Activated T-helper 2 cell treated with anti-CD3 and anti-CD28 coated beads, Interferon-gamma antibody, Interleukin-2, Interleukin-4, amounts not matched to agents 10 μg/mL and 5 μg/mL and 100 μg/mL, durations not matched to agents 14 hours and 24 hours and 36 hours (primary cell): Measurements from ENCODE around the gene CAMTA1. TPM values are rescaled to one million over a fixed set of nuclear protein-coding genes. Genes with fewer than 3 reads are reported as not detected.

Experiments
- DNase-seq: peaks from one replicate; pipeline ENCODE4 v3.0.0; 2021; ENCODE audit warnings: low spot score
- H3K27ac Mint-ChIP-seq: one replicate; pipeline ENCODE4 v1.8.0; 2021; ENCODE audit warnings: mixed read lengths
- H3K27me3 Mint-ChIP-seq: one replicate; pipeline ENCODE4 v1.8.0; 2021; ENCODE audit warnings: low read depth, mixed read lengths
- H3K36me3 Mint-ChIP-seq: one replicate; pipeline ENCODE4 v1.8.0; 2021; ENCODE audit warnings: low read depth, mixed read lengths
- H3K4me1 Mint-ChIP-seq: one replicate; pipeline ENCODE4 v1.8.0; 2021; ENCODE audit warnings: low read depth, mixed read lengths
- H3K4me3 Mint-ChIP-seq: one replicate; pipeline ENCODE4 v1.8.0; 2021; ENCODE audit warnings: low read depth, mild to moderate bottlenecking, moderate library complexity, mixed read lengths
- H3K9me3 Mint-ChIP-seq: one replicate; pipeline ENCODE4 v1.8.0; 2021; ENCODE audit warnings: mixed read lengths
- intact Hi-C: fragments of 100-400 bp; cut with micrococcal nuclease; formaldehyde crosslinking; loops from one replicate; pipeline ENCODE4 v1.15.1; 2023
- total RNA-seq: library from RNA; stranded (reverse); gene quantifications from 2 replicates; pipeline ENCODE4 v1.2.3, GENCODE V29; 2022

CAMTA1 gene
- total RNA-seq, 1 donor from 2014 or later, result 62.9 TPM

- no peak overlapping the region for H3K4me3 Mint-ChIP-seq
- no peaks in the 10 kb centered on the region for H3K36me3 Mint-ChIP-seq
- no peaks in the 10 kb centered on the region for H3K9me3 Mint-ChIP-seq
- intact Hi-C loops, result no loop called here
- no peaks in the 10 kb centered on the region for H3K27me3 Mint-ChIP-seq
- H3K27ac Mint-ChIP-seq, result no peak overlapping the region
- H3K4me1 Mint-ChIP-seq, result no peaks in the 10 kb centered on the region
- no peak for DNase-seq
These were observed 832.6 kb downstream of the CAMTA1 start for GRCh38 chr1:7617826-7618225.

DNA sequence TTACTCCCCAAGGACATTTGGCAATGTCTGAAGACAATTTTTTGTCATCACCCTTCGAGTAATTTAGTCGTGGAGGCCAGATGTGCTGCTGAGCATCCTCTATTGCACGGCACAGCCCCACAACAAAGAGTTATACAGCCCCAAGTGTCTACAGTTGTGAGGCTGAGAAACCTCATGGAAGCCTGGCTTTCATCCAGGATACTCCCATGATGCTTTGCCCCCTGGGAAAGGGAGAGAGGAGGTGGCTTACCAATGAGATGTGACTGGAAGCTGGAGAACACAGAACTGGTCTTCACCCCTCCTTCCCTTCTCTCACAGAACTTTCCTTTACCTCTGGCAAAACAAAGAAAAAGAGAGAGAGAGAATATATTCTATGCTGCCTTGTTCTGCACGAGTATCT, 834.9 kb downstream of the CAMTA1 start:
- Mint-ChIP-seq H3K9me3 (no peaks in the 10 kb centered on the region), H3K27me3 (no peaks in the 10 kb centered on the region), H3K36me3 (no peaks in the 10 kb centered on the region), H3K4me3 (no peak overlapping the region), H3K4me1 (no peaks in the 10 kb centered on the region), H3K27ac (no peak overlapping the region)
- DNase-seq, result no peak
- intact Hi-C loops, result no loop called here

GRCh38 chr1:7621334-7622219, 836.3 kb downstream of the CAMTA1 start:
- no peak for DNase-seq
- Mint-ChIP-seq H3K27ac (no peak overlapping the region), H3K9me3 (no peaks in the 10 kb centered on the region), H3K36me3 (no peaks in the 10 kb centered on the region), H3K27me3 (no peaks in the 10 kb centered on the region), H3K4me3 (no peak overlapping the region), H3K4me1 (no peaks in the 10 kb centered on the region)
- intact Hi-C loops, result no loop called here

- no peaks in the 10 kb centered on the region for H3K9me3 Mint-ChIP-seq
- no peaks in the 10 kb centered on the region for H3K4me1 Mint-ChIP-seq
- H3K27ac Mint-ChIP-seq, result no peak overlapping the region
- intact Hi-C loops, result no loop called here
- H3K4me3 Mint-ChIP-seq, result no peak overlapping the region
- H3K27me3 Mint-ChIP-seq, result no peaks in the 10 kb centered on the region
- no peaks in the 10 kb centered on the region for H3K36me3 Mint-ChIP-seq
- no peak for DNase-seq
These were observed 838.6 kb downstream of the CAMTA1 start for GRCh38 chr1:7623842-7624241.

DNA sequence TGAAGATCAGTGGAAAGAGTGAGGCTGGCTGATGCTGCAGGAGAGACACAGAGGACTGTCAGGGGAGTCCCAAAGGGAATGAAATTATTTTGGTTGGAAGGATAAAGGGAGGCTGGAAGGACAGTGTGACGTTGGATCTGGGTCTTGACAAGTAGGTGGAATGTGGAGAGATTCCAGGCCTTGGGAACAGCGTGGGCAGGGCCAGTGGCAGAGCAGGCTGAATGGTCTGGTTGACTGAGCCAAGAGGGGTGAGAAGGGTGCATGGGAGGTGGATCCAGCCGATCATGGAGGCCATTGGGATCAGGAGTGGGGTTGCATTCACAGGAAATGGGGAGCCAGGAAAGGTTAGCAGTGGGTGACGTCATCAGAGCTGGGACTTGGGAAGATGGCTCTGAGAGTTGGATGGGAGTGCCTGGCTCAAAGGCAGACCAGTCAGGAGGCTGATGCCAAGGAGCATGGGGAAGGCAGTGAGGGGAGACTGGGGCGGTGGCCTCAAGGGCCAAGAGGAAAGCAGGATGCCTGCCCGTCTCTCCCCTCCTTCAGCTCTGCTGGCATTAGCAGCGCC, 839.6 kb downstream of the CAMTA1 start:
- DNase-seq, result no peak
- H3K9me3 Mint-ChIP-seq, result no peaks in the 10 kb centered on the region
- H3K4me3 Mint-ChIP-seq, result no peak overlapping the region
- H3K27ac Mint-ChIP-seq, result no peak overlapping the region
- no peaks in the 10 kb centered on the region for H3K4me1 Mint-ChIP-seq
- H3K36me3 Mint-ChIP-seq, result no peaks in the 10 kb centered on the region
- intact Hi-C loops, result no loop called here
- no peaks in the 10 kb centered on the region for H3K27me3 Mint-ChIP-seq

DNA sequence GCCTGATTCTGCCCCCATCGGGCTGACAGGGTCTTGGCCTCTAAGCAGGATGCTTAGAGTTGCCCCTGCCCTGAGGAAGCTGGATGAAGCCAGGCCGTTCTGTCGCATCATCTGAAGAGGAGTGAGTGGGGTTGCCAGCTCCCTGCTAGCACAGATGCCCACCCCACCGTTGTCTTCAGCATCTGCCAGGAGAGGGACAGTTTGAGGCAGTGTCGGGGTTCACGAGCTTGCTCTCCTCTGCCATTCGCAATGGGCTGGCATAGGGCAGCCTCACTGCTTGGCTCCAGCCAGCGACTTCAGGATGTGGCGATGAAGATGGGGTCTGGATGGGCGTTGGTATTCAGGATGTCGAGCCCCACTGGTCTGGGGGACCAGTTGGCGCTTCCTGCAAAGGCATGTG, 840.1 kb downstream of the CAMTA1 start:
- no peak for DNase-seq
- H3K36me3 Mint-ChIP-seq, result no peaks in the 10 kb centered on the region
- no peaks in the 10 kb centered on the region for H3K9me3 Mint-ChIP-seq
- intact Hi-C loops, result no loop called here
- no peaks in the 10 kb centered on the region for H3K4me1 Mint-ChIP-seq
- H3K27ac Mint-ChIP-seq, result no peak overlapping the region
- H3K4me3 Mint-ChIP-seq, result no peak overlapping the region
- H3K27me3 Mint-ChIP-seq, result no peaks in the 10 kb centered on the region

DNA sequence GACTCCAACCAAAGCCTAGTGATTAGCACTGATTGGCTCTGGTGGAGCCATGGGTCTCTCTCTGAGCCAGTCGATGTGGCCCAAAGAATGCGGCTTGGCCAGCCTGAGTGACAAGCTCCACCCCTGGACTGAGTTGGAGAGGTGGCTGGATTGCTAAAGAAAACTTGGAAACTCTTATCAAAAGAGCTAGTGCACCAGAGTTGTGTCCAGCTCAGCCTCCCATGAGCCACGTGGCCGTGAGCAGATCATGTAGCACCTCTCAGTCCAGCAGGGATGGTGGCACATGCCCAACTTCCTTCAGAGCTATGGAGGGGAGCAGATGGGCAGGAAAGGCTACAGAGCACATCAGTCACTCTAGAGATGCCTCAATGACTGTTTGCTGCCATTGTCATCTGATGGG, 843.0 kb downstream of the CAMTA1 start:
- no peaks in the 10 kb centered on the region for H3K4me1 Mint-ChIP-seq
- H3K4me3 Mint-ChIP-seq, result no peak overlapping the region
- no peaks in the 10 kb centered on the region for H3K36me3 Mint-ChIP-seq
- H3K27me3 Mint-ChIP-seq, result no peaks in the 10 kb centered on the region
- intact Hi-C loops, result no loop called here
- no peaks in the 10 kb centered on the region for H3K9me3 Mint-ChIP-seq
- no peak overlapping the region for H3K27ac Mint-ChIP-seq
- no peak for DNase-seq

DNA sequence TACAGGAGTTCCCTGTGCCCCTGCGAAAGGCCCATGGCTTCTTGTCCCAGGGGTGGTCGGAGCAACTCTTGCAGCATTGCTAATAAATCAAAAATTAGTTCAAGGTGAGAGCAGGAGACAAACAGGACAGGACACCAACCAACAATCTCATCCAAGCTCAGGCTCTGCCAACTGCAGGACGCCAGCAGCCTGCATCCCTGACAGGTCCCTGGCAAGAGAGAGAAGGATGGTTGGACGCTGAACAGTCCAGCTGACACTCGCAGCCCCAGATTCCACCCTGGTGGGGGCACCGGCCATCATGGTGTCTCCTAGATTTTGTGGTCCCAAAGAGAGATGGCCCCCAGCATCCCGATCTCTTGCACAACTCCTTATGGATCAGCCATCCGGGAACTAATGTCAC, 843.8 kb downstream of the CAMTA1 start:
- no peaks in the 10 kb centered on the region for H3K27me3 Mint-ChIP-seq
- no peak for DNase-seq
- H3K9me3 Mint-ChIP-seq, result no peaks in the 10 kb centered on the region
- H3K36me3 Mint-ChIP-seq, result no peaks in the 10 kb centered on the region
- H3K4me1 Mint-ChIP-seq, result no peaks in the 10 kb centered on the region
- no peak overlapping the region for H3K4me3 Mint-ChIP-seq
- intact Hi-C loops, result no loop called here
- H3K27ac Mint-ChIP-seq, result no peak overlapping the region

DNA sequence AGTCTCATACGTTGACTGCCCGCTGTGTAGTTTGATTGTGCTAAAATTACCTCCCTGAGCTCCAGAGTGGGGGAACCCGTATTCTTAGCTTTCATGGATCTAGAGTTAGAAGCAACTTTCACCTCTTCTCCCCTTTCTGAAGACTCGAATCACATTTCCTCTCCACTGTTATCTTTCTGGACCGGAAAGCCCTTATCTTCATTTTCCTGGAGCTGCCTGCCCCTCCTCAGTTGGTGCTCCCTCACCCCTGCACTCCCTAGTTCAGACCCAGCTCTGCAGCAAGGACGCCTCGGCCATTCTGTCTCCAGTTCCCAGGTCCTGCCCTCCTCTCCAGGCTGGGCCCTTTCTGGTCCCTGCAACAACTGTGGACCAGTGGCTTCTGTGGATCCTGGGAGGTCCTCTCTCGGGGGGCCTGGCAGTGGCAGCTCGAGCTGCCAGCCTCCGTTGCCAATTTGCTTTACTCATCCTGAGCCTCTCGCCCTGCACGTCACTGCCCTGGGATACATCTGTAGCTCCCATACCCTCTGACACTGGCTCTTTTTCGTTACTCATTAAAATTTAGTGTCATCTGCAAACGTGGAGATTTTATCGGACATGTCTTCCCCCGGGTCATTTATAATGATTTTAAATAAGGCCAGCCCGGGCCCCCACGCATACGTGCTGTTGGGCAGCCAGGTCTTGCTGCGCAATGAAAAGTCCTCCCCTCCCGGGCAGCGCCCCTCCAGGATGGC, 844.4 kb downstream of the CAMTA1 start:
- Mint-ChIP-seq H3K4me1 (no peaks in the 10 kb centered on the region), H3K4me3 (no peak overlapping the region), H3K36me3 (no peaks in the 10 kb centered on the region), H3K27me3 (no peaks in the 10 kb centered on the region), H3K9me3 (no peaks in the 10 kb centered on the region), H3K27ac (no peak overlapping the region)
- DNase-seq, result no peak
- intact Hi-C loops, result no loop called here

GRCh38 chr1:7630378-7630777, 845.1 kb downstream of the CAMTA1 start:
- Mint-ChIP-seq H3K4me3 (no peak overlapping the region), H3K27ac (no peak overlapping the region), H3K9me3 (no peaks in the 10 kb centered on the region), H3K27me3 (no peaks in the 10 kb centered on the region), H3K36me3 (no peaks in the 10 kb centered on the region), H3K4me1 (no peaks in the 10 kb centered on the region)
- no peak for DNase-seq
- intact Hi-C loops, result no loop called here

DNA sequence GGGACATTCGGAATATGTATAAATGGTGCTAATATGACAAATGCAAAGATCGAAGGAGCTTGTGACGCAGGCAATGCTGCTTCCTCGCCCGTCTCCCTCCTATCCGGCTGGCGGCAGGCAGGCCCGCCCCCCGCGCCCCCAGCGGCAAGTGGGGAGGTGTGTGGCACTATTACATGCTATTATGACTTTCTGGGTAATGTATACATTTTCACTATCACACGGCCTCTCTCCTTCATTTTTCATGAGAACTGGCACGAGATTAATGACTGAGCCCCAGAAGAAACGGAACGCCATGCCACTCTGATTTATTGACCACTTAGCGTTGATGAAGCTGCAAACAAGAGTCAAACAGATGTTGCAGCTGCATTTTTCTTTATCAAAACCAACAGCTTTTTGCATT, 846.9 kb downstream of the CAMTA1 start:
- Mint-ChIP-seq H3K36me3 (no peaks in the 10 kb centered on the region), H3K9me3 (no peaks in the 10 kb centered on the region), H3K4me1 (no peaks in the 10 kb centered on the region), H3K27ac (no peak overlapping the region), H3K4me3 (no peak overlapping the region), H3K27me3 (no peaks in the 10 kb centered on the region)
- intact Hi-C loops, result no loop called here
- DNase-seq, result no peak

GRCh38 chr1:7632681-7633080, 847.4 kb downstream of the CAMTA1 start:
- no peak for DNase-seq
- Mint-ChIP-seq H3K27me3 (no peaks in the 10 kb centered on the region), H3K9me3 (no peaks in the 10 kb centered on the region), H3K36me3 (no peaks in the 10 kb centered on the region), H3K4me3 (no peak overlapping the region), H3K27ac (no peak overlapping the region), H3K4me1 (no peaks in the 10 kb centered on the region)
- intact Hi-C loops, result no loop called here
